ENCODE results near the gene ABCA1.
"Not testable (repeated sequence)": the region's sequence is repeated elsewhere in the genome, so short reads cannot be mapped to it uniquely, and the experiment has no call there.

ABCA1 gene

GRCh38 chr9:104944356-104944755, 16.4 kb upstream of the ABCA1 start:
- DNase-seq (ENCODE audit: low spot score) = no peak

DNA sequence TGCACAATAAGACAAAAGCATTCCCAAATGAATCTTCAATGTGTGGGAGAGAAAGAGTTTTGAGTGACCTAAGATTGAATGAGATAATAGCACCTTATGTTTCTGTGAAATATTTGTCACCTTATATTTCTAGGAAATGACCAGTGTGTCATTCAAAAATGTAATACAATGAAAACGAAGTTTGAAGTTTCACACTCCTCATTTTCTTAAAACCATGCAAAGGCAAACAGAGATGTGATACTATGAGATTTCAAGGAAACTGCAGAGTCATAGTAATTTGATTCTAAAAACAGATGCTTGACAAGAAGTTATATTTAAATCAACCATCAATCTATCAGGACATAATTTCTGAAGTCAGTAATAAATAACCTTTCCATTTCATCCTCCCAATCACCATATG, 13.6 kb upstream of the ABCA1 start:
- DNase-seq (ENCODE audit: low spot score) = no peak

DNA sequence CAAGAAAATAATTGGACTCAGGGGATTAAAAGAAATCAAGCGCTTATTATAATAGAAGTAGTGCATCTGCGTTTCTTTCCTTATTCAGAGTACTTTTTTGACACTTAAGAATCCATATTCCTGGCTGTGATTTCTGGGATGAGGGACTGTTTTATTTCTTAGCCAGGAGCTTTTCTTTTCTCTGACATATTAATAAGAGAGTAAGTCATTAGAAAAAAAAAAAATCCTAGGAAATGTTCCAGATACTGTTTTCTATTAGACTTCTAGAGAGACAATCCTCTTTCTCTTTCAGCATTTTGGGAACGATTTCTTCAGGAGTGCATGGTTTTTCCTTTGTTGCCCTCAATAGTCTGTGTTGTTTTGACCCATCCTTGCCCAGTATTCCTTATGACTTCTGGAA, 8.3 kb upstream of the ABCA1 start:
- DNase-seq (ENCODE audit: low spot score) = no peak

DNA sequence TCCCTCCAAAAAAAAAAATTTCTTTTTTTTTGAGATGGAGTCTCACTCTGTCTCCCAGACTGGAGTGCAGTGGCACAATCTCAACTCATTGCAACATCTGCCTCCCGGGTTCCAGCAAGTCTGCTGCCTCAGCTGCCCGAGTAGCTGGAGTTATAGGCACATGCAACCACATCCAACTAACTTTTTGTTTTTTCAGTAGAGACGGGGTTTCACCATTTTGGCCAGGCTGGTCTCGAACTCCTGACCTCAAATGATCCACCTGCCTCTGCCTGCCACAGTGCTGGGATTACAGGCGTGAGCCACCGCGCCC, 7.5 kb upstream of the ABCA1 start:
- not testable (repeated sequence) for DNase-seq (ENCODE audit: low spot score)

GRCh38 chr9:104934691-104935500, 6.9 kb upstream of the ABCA1 start:
- DNase-seq (ENCODE audit: low spot score) = no peak

DNA sequence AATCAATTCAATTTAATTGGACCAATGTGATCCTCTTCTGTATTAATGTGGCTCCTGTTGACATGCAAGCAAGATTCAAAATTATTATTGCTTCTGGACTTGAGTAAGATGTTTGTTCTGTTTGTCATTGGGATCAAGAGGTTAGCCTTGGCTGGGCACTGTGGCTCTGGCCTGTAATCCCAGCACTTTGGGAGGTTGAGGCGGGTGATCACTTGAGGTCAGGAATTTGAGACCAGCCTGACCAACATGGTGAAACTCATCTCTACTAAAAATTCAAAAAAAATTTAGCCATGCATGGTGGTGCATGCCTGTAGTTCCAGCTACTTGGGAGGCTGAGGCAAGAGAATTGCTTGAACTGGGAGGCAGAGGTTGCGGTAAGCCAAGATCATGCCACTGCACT, 5.1 kb upstream of the ABCA1 start:
- DNase-seq (ENCODE audit: low spot score) = not testable (repeated sequence)

- DNase-seq (ENCODE audit: low spot score) = no peak
Observed at GRCh38 chr9:104931256-104931655, 3.3 kb upstream of the ABCA1 start.

DNA sequence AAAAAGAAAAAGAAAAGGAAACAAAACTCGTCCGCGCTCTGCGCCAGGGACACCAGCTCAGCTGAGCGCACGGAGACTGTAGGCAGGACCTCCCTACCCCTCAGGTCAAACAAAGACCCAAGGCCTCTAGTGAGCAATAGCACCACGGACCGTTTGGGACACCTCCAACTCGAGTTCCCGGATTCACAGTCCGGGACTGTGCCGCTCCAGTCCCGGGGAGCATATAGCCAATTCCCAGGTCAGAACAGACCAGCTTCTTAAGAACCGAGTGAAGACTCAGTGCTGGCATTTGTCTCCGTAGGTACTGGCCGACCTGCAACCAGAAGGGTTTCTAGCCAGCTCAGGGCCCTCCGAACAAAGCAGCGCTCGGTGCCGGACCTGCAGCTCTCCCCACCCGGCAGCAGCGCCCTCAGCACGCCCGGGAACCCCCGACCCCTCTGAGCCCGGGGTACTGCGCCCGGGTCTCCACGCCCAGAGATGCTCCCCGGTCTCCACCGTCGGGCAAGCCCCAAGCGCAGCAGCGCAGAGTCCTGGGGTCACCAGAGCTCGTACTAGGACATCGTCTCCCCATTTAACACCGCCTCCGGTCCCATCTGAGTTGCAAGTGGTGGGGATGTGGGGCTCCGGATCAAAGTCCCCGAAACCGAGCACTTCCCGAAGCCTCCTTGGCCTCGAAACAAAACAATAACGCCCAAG, 591 bp downstream of the ABCA1 start:
- peak; percentile 53 for DNase-seq (ENCODE audit: low spot score)

DNA sequence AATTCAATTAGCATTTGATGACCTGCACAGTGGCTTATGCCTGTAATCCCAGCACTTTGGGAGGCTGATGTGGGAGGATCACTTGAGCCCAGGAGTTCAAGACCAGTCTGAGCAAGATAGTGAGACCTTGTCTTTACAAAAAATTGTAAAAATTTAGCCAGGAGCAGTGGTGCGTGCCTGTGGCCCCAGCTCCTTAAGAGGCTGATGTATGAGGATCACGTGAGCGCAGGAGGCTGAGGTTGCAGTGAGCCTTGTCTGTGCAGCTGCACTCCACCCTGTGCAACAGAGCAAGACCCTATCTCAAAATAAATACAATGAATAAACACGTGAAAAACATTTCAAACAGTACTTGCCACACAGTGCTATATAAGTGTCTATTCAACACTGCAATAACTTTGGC, 4.2 kb downstream of the ABCA1 start:
- no peak for DNase-seq (ENCODE audit: low spot score)

DNA sequence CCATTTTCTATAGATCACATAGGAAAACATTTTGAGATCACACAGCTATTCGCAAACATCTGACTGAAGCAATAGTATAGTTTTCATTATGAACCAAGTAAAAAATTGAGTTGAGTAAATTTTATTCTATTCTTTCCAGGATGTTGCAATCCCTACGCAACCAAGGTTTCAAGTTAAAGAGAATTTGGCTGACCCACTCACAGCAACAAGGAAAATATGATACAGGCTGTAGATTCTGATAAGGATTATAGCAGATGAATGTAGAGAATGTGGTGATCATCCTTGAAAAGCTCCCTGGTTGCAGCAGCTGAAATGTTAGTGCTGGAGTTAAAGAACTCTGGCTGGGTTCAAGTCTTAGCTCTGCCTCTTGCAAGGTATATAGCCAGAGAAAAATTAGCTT, 4.7 kb downstream of the ABCA1 start:
- no peak for DNase-seq (ENCODE audit: low spot score)

- DNase-seq (ENCODE audit: low spot score) = not testable (repeated sequence)
Observed at GRCh38 chr9:104922748-104923147, 5.2 kb downstream of the ABCA1 start.

GRCh38 chr9:104921067-104921741, 6.8 kb downstream of the ABCA1 start:
- no peak for DNase-seq (ENCODE audit: low spot score)

GRCh38 chr9:104915753-104916152, 12.2 kb downstream of the ABCA1 start:
- no peak for DNase-seq (ENCODE audit: low spot score)

DNA sequence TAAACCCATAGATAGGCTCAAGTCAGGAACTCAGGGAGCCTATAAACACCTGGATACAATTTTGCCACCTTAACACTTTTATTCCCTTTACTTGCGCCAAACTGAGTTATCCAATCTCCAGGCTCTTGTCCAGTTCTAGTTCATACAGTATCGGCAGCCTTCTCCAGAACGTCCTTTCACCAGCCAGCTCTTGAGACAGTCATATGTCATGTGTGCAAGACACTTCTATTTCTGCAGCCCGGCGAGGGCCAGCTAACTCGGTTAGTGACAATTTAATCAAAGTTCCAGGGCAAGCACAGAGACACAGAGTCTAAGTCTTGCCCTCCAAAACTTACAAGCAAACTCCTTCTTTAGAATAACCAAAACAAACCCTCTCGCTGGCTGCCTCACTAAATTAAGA, 12.9 kb downstream of the ABCA1 start:
- DNase-seq (ENCODE audit: low spot score) = no peak

DNA sequence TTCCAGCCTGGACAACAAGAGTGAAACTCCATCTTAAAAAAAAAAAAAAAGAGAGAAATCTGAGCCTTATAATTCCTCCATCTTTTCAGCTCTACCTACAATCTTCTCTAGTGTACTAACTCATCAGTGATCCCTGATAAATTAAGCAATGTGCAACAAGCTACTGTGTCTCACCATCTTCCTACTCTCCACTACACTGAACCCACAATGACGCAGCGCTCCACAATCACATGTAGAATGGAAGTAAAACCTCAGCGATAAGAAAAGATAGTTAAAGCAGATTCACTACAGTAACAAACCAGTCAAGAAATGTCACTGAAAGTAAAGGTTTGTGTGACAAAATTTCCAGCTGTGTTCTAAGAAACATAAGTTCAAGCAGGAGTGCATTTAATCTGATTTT, 13.5 kb downstream of the ABCA1 start:
- DNase-seq (ENCODE audit: low spot score) = no peak

GRCh38 chr9:104912606-104913005, 15.3 kb downstream of the ABCA1 start:
- DNase-seq (ENCODE audit: low spot score) = no peak

DNA sequence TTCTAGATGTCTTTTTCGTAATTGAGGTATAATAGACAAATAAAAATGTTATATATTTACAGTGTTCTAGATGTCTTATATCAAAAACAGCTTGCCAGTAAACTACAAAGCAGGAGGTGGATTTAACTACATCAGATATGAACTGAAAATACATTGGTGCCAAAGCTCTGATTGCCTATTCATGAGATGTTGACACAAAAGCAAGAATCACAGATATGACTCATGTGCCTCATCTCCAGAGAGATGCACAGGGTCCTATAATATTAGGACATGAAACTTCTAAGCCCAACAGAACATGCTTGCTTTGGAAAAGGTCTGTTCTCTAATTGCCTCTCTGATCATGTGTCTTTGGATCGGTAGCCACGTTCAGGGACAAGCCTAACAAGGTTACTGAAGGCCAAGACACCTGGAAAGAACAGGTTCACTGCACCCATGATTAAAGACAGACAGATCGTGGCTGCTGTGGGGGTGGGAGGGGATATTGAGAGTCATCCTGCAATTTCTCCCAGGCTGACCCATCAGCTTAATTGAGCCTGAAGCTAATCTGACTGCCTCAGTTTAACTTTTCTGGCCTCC, 16.8 kb downstream of the ABCA1 start:
- no peak for DNase-seq (ENCODE audit: low spot score)

- DNase-seq (ENCODE audit: low spot score) = peak; percentile 28
Observed at GRCh38 chr9:104907278-104907951, 20.5 kb downstream of the ABCA1 start.

DNA sequence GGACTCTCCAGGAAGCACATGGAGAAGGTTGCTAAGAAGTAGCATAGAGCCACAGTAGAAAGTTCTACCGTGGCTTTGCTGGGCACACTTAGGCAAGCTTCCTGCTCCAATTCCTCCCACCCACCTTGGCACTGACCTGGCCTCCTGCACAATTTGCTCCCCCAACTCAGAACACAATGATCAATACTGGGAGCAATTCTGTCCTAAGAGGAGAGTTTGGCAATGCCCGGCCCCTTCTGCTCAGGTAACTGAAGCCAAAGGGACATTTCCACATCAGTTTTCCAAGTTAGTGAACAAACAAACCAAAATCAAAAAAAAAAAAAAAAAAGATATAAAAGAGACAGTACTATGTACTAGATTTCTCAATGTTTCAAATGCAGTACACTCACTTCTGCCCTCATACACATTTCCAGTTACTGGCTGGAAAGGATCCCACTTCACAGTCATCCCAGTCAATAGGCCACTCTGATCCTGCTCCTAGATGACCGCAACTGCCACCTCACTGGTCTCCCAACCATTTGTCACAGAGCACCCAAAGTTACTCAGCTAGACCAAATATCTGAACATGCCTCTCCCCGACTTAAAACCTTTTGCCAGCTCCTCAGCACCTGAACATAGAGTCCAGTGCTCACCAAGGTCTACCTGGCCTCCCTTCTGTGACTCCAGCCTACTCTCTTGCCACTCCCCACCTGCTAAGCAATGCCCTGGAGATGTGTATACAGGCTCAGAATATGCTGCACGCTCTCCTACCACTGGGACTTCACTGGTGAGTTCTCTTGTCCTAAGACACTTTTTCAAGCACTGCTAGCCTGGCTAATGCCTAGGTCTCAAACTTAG, 21.3 kb downstream of the ABCA1 start:
- no peak for DNase-seq (ENCODE audit: low spot score)

DNA sequence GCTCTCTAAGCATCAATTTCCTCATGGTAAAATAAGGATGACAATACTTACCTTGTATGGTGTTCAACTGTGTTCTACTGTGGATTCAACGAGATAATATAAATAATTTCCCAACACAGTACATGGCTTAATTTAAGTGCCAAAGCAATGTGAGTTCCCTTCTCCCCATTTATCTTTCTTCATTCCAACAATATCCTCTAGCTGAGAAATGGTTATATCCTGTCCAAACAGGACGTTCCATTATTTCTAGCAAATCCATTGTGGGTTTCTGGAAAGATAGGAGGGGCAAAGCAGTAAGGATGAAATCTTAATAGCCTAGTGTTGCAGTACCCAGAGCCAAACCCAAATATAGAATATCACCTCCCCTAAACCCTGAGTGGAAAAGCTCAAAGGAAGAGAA, 22.0 kb downstream of the ABCA1 start:
- DNase-seq (ENCODE audit: low spot score) = no peak

- DNase-seq (ENCODE audit: low spot score) = no peak
Observed at GRCh38 chr9:104905153-104905901, 22.6 kb downstream of the ABCA1 start.

Measured in cerebellar cortex (tissue), 1 donor.